T-cell (primary cell): ENCODE measurements around the gene HPCAL1. TPM values are rescaled to one million over a fixed set of nuclear protein-coding genes. Genes with fewer than 3 reads are reported as not detected.

Source experiments
- ATAC-seq, 4 experiments: fragments of 200-7000 bp in 3 of 4; fragments of 150-1000 bp in 1 of 4; cut with Tn5 transposase; replicated peaks in 1 of 4; 1 replicate in 3 of 4; 2 replicates in 1 of 4; pipeline ENCODE4 v1.10.0; 2021; ENCODE audit warnings: moderate library complexity in 3 of 4, mild to moderate bottlenecking in 2 of 4, moderate number of reproducible peaks in 1 of 4
- CTCF ChIA-PET, 2 donors: fragments of 300-600 bp; sonication (Branson Sonifier 250); formaldehyde crosslinking; loops; one replicate each; lab custom pipeline; 2022; ENCODE audit warnings: antibody characterized with exemption in 2 of 2; lab: Charles Lee
- POLR2A ChIA-PET, 2 donors: fragments of 300-600 bp; sonication (Branson Sonifier 250); formaldehyde crosslinking; loops; one replicate each; lab custom pipeline; 2022; ENCODE audit warnings: antibody characterized with exemption in 2 of 2; lab: Charles Lee
- DNase-seq, 35 experiments: peaks; one replicate each; pipeline versions ENCODE4 v3.0.0 to v3.0.0-alpha.2; 2013 to 2023
- H3K27ac ChIP-seq: one replicate; pipeline ENCODE4 v1.5.1; 2013; ENCODE audit warnings: low read length
- H3K27me3 ChIP-seq, 2 experiments: replicated peaks in 1 of 2; 1 replicate in 1 of 2; 2 replicates in 1 of 2; pipeline versions ENCODE4 v1.6.1 to v1.7.0; 2013; ENCODE audit warnings: low read length in 1 of 2, mixed read lengths in 1 of 2; ENCODE audit not compliant: control insufficient read depth in 2 of 2, insufficient read depth in 2 of 2; ENCODE audit errors: extremely low read depth in 1 of 2
- H3K36me3 ChIP-seq, 2 donors: 1 replicate in 1 of 2; 2 replicates in 1 of 2; pipeline versions ENCODE4 v1.6.1 to v1.7.0; 2013; ENCODE audit warnings: low read length in 1 of 2; ENCODE audit not compliant: control insufficient read depth in 2 of 2, insufficient read depth in 1 of 2; ENCODE audit errors: extremely low read depth in 1 of 2
- H3K4me1 ChIP-seq, 2 experiments: 1 replicate in 1 of 2; 2 replicates in 1 of 2; pipeline versions ENCODE4 v1.6.1 to v1.7.0; 2013; ENCODE audit warnings: low read length in 2 of 2, mixed read lengths in 1 of 2; ENCODE audit not compliant: insufficient read depth in 2 of 2, control insufficient read depth in 1 of 2; ENCODE audit errors: extremely low read depth in 1 of 2
- H3K4me3 ChIP-seq, 2 donors: 1 replicate in 1 of 2; 2 replicates in 1 of 2; pipeline versions ENCODE4 v1.5.1 to v1.7.0; 2013; ENCODE audit warnings: mild to moderate bottlenecking in 2 of 2, low read length in 1 of 2, moderate library complexity in 1 of 2; ENCODE audit not compliant: control insufficient read depth in 1 of 2; ENCODE audit errors: extremely low read depth in 1 of 2
- H3K9me3 ChIP-seq: 2 replicates; pipeline ENCODE4 v1.7.0; 2013
- H3K27ac Mint-ChIP-seq, 2 donors: one replicate each; pipeline ENCODE4 v1.8.0; 2020 to 2021; ENCODE audit warnings: mild to moderate bottlenecking in 2 of 2, mixed read lengths in 2 of 2
- H3K27me3 Mint-ChIP-seq, 2 donors: one replicate each; pipeline ENCODE4 v1.8.0; 2021 to 2022; ENCODE audit warnings: mixed read lengths in 2 of 2
- H3K36me3 Mint-ChIP-seq: one replicate; pipeline ENCODE4 v1.8.0; 2021; ENCODE audit warnings: mixed read lengths
- H3K4me1 Mint-ChIP-seq, 3 donors: one replicate each; pipeline ENCODE4 v1.8.0; 2020 to 2022; ENCODE audit warnings: mixed read lengths in 3 of 3, mild to moderate bottlenecking in 1 of 3
- H3K4me3 Mint-ChIP-seq, 3 donors: one replicate each; pipeline ENCODE4 v1.8.0; 2020 to 2022; ENCODE audit warnings: mild to moderate bottlenecking in 3 of 3, mixed read lengths in 3 of 3, moderate library complexity in 3 of 3
- H3K9me3 Mint-ChIP-seq, 3 donors: one replicate each; pipeline ENCODE4 v1.8.0; 2020 to 2022; ENCODE audit warnings: mixed read lengths in 3 of 3
- WGBS: methylation state at CpG from one replicate; pipeline ENCODE4 v1.1.5; 2013; ENCODE audit warnings: missing lambda C conversion rate; ENCODE audit not compliant: insufficient coverage; 5-methylcytosine and 5-hydroxymethylcytosine counted together
- total RNA-seq, 35 experiments: library from RNA in 6 of 35; stranded (reverse) in 6 of 35; fragments of 120-200 nt in 1 of 35; gene quantifications; one replicate each; pipeline versions ENCODE4 v1.2.1 to v1.2.4 and lab custom pipeline; 2013 to 2026

The HPCAL1 gene
- total RNA-seq, 5 donors from 2014 or later (not counting 1 experiment from before 2014, with no cell fraction given), result 39.5 to 87.3 (median 83.2) TPM

DNA sequence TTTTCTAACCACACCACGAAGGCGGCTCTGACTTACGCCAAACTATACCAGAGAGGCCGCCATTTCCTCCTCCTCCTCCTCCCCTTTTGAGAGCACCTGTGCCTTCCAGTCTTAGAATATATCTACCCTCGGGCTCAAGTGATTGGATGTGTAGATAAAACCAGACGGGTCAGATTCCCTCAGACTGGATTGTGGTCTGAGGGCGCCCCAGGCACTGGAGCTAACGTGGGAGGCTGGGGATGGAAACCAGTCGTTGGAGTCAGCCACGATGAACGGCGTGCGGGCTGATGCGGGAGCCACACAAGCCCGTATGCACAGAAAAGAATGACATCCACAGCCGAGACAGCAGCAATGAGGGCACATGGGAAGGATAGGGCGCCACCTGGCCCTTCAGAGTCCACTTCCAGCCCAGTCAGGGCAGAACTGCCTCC, 157.7 kb downstream of the HPCAL1 start:
- Mint-ChIP-seq H3K27ac (no peak overlapping the region), H3K4me3 (no peak overlapping the region)

DNA sequence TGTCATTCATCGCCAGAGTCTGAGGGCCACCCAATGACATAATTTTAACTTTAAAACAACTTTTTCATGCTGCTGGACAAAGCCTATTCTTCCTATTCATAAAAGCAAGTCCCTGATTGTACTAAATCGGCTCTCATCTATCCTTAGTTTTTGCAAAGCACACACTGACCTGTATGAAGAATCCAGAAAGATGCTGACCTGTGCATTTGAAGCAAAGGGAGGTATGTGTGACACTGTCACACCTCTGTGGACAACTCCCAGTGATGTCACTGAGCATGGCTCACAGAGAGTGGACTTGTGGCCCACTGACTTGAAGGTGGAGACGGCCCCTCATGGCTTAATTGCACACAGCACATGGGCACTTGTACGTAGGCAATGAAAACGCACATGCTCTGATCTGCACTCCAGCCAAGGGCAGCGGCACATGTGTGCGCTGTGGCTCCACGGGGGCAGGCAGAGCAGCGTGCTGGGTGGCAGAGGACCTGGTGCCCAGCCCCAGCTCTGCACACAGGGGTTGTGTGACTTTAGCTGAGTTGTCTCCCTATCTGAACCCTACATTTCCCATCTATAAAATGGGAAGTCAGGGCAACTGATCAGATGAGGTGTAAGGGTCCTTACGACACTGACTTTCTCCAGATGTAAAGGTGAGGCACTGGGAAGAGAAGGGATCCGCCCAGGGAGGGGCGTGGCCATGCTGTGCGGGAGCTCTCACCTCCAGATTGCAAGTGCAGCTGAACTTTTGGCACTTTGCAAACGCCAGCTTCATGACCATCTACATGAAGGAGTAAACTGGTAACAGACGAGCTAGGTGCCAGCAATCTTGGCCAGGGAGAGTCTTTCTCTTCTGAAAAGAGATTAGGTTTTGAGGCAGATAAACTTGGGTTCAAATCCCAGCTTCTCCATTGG, 159.7 kb downstream of the HPCAL1 start:
- peaks cover 0 to 11% of the 10 kb centered on the region in 2 experiments for H3K27me3 ChIP-seq
- H3K4me3 ChIP-seq, result no peak overlapping the region
- H3K36me3 ChIP-seq, result no peaks in the 10 kb centered on the region
- H3K9me3 ChIP-seq, result no peaks in the 10 kb centered on the region
- no peak overlapping the region for H3K4me3 Mint-ChIP-seq
- DNase-seq (peak in 1 of 35 experiments; percentile 13), ATAC-seq (no peak)
- 90% methylated on average over 9 of the region's 15 CpGs for WGBS
- POLR2A ChIA-PET, result interaction anchor here in 1 of 2 donors (0.5 kb wide), 1 partner anchor 624 kb away, joined by 3 read pairs; no protein-coding TSS in a partner anchor
- CTCF ChIA-PET, result interaction anchor here in 1 of 2 donors (0.5 kb wide), 1 partner anchor 14 kb away, joined by 3 read pairs; no protein-coding TSS in a partner anchor
- H3K4me1 Mint-ChIP-seq, result peaks cover 0 to 5% (median 0%) of the 10 kb centered on the region in 3 donors
- no peak overlapping the region for H3K27ac Mint-ChIP-seq
- no peak overlapping the region for H3K27ac ChIP-seq
- H3K27me3 Mint-ChIP-seq, result peaks cover 4 to 18% of the 10 kb centered on the region in 2 donors
- H3K36me3 Mint-ChIP-seq, result no peaks in the 10 kb centered on the region
- H3K4me1 ChIP-seq, result no peaks in the 10 kb centered on the region
- H3K9me3 Mint-ChIP-seq, result no peaks in the 10 kb centered on the region

More for the DNA sequence above, 157.7 kb downstream of the HPCAL1 start:
- CTCF ChIA-PET, result no interaction called here
- no peak for DNase-seq
- H3K4me3 ChIP-seq, result no peak overlapping the region
- no peak overlapping the region for H3K27ac ChIP-seq
- no peak for ATAC-seq
- no peaks in the 10 kb centered on the region for H3K36me3 ChIP-seq
- Mint-ChIP-seq H3K36me3 (no peaks in the 10 kb centered on the region), H3K9me3 (no peaks in the 10 kb centered on the region), H3K4me1 (peaks cover 0 to 5% (median 0%) of the 10 kb centered on the region in 3 donors), H3K27me3 (peaks cover 4 to 18% of the 10 kb centered on the region in 2 donors)
- WGBS, result 80% methylated on average over 12 of the region's 17 CpGs
- H3K27me3 ChIP-seq, result peaks cover 0 to 11% of the 10 kb centered on the region in 2 experiments
- POLR2A ChIA-PET, result no interaction called here
- H3K9me3 ChIP-seq, result no peaks in the 10 kb centered on the region
- H3K4me1 ChIP-seq, result no peaks in the 10 kb centered on the region

DNA sequence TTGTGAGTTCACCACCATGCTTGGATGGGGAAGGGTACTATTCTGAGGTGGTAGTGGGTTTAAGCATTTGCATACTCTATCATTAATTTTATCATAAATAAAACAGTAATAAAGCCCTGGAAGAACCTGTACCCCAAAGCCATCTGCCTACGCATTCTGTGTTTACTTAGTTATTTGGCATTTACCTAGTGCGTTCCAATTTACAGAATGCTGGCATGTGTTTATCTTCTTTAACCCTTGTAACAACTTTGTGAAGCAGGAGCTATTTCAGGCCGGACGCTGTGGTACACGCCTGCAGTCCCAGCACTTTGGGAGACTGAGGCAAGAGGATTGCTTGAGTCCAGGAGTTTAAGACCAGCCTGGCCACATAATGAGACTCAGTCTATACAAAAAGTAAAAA, 163.2 kb downstream of the HPCAL1 start:
- Mint-ChIP-seq H3K4me3 (no peak overlapping the region), H3K27me3 (peaks cover 0 to 10% of the 10 kb centered on the region in 2 donors), H3K36me3 (no peaks in the 10 kb centered on the region), H3K9me3 (no peaks in the 10 kb centered on the region), H3K27ac (no peak overlapping the region), H3K4me1 (no peaks in the 10 kb centered on the region)
- DNase-seq, result no peak
- no peak for ATAC-seq
- ChIA-PET CTCF (no interaction called here), POLR2A (no interaction called here)
- Histone ChIP-seq H3K36me3 (no peaks in the 10 kb centered on the region), H3K4me1 (no peaks in the 10 kb centered on the region), H3K4me3 (no peak overlapping the region), H3K27me3 (peaks cover 0 to 18% of the 10 kb centered on the region in 2 experiments), H3K9me3 (no peaks in the 10 kb centered on the region), H3K27ac (no peak overlapping the region)
- 83% methylated on average over 1 of the region's 5 CpGs for WGBS

DNA sequence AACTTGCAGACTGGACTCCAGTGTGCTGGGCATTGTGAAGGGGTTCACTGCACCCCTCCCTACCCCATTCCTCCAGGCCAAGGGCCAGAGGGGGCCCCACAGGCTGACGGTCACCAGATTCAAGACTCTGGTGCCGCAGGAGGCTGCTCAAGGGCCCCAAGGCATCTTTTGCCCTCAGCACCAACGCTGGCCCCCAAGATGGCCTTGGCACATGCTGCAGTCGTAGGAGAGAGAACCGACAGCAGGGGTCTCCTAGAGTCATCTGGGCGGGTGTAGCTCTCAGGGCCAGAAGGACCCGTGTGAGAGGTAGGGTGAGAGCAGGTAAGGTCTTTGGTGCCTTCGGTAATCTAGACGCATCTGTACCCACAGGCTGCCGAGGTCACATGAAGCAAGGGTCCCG, 164.1 kb downstream of the HPCAL1 start:
- H3K36me3 Mint-ChIP-seq, result no peaks in the 10 kb centered on the region
- no peaks in the 10 kb centered on the region for H3K9me3 Mint-ChIP-seq
- peaks cover 0 to 9% of the 10 kb centered on the region in 2 donors for H3K27me3 Mint-ChIP-seq
- ATAC-seq (no peak), DNase-seq (peak in 1 of 35 experiments; percentile 0)
- WGBS, result 90% methylated on average over 7 of the region's 11 CpGs
- H3K4me1 ChIP-seq, result no peaks in the 10 kb centered on the region
- no peaks in the 10 kb centered on the region for H3K36me3 ChIP-seq
- H3K27me3 ChIP-seq, result peaks cover 0 to 13% of the 10 kb centered on the region in 2 experiments
- ChIA-PET CTCF (no interaction called here), POLR2A (interaction anchor here in 1 of 2 donors (0.6 kb wide), 1 partner anchor 598 kb away, joined by 3 read pairs; no protein-coding TSS in a partner anchor)
- H3K9me3 ChIP-seq, result no peaks in the 10 kb centered on the region
- no peak overlapping the region for H3K27ac ChIP-seq
- no peak overlapping the region for H3K4me3 Mint-ChIP-seq
- no peak overlapping the region for H3K27ac Mint-ChIP-seq
- no peak overlapping the region for H3K4me3 ChIP-seq
- H3K4me1 Mint-ChIP-seq, result no peaks in the 10 kb centered on the region

DNA sequence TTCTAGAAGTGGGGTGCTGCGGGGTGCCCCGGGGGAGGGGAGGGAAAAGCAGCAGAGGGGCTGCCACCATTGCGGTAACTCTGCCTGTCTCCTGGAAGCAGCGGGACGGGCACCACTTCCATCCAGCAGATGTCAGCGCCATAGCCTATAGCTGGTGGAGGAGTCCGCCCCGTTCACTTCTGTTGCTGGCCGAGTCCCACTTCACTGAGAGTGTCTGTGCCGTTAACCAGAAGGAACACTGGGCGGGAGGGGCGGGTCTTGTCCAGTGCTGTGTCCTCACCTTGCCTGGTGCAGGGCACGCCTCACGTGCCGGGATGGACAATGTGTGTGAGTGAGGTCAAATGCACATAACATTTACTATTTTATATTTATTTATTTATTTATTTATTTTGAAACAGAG, 164.7 kb downstream of the HPCAL1 start:
- Mint-ChIP-seq H3K9me3 (no peaks in the 10 kb centered on the region), H3K27me3 (peaks cover 0 to 6% of the 10 kb centered on the region in 2 donors), H3K4me1 (no peaks in the 10 kb centered on the region), H3K27ac (no peak overlapping the region), H3K36me3 (no peaks in the 10 kb centered on the region), H3K4me3 (no peak overlapping the region)
- Histone ChIP-seq H3K4me1 (no peaks in the 10 kb centered on the region), H3K4me3 (no peak overlapping the region), H3K27ac (no peak overlapping the region), H3K27me3 (peaks cover 0 to 13% of the 10 kb centered on the region in 2 experiments), H3K36me3 (no peaks in the 10 kb centered on the region), H3K9me3 (no peaks in the 10 kb centered on the region)
- WGBS, result 81% methylated on average over 6 of the region's 15 CpGs
- DNase-seq (peak in 1 of 35 experiments; percentile 12), ATAC-seq (no peak)
- POLR2A ChIA-PET, result no interaction called here
- CTCF ChIA-PET, result no interaction called here

DNA sequence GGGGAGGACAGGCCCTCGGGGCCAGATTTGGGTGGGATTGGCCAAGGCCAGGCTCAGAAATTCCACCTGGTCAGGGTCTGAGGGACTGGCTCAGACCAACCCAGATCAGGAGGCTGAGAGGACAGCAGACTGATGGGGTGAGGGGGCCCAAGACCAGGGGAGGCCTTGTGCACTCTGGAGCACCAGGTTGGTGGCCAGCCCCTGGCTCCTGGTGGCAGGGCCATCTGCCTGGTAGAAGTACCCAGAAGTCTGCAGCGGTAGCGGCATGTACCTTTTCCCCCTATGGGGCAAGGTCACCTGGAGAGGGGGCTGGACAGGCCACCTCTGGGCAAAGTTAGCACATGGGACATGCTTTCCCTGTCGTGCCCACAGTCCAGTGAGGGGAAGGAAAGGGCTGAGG, 166.6 kb downstream of the HPCAL1 start:
- H3K27ac ChIP-seq, result no peak overlapping the region
- DNase-seq (no peak), ATAC-seq (no peak)
- no peaks in the 10 kb centered on the region for H3K9me3 Mint-ChIP-seq
- no peaks in the 10 kb centered on the region for H3K4me1 ChIP-seq
- WGBS, result 59% methylated on average over 2 of the region's 4 CpGs
- no peak overlapping the region for H3K27ac Mint-ChIP-seq
- ChIA-PET POLR2A (no interaction called here), CTCF (no interaction called here)
- H3K4me3 ChIP-seq, result no peak overlapping the region
- no peaks in the 10 kb centered on the region for H3K36me3 ChIP-seq
- peaks cover 0 to 10% of the 10 kb centered on the region in 2 experiments for H3K27me3 ChIP-seq
- peaks cover 0 to 3% of the 10 kb centered on the region in 2 donors for H3K27me3 Mint-ChIP-seq
- H3K9me3 ChIP-seq, result no peaks in the 10 kb centered on the region
- H3K36me3 Mint-ChIP-seq, result no peaks in the 10 kb centered on the region
- H3K4me1 Mint-ChIP-seq, result no peaks in the 10 kb centered on the region
- no peak overlapping the region for H3K4me3 Mint-ChIP-seq
